ENCODE results near the gene MT1G.
"Not testable (repeated sequence)": the region's sequence is repeated elsewhere in the genome, so short reads cannot be mapped to it uniquely, and the experiment has no call there.

Gene MT1G

DNA sequence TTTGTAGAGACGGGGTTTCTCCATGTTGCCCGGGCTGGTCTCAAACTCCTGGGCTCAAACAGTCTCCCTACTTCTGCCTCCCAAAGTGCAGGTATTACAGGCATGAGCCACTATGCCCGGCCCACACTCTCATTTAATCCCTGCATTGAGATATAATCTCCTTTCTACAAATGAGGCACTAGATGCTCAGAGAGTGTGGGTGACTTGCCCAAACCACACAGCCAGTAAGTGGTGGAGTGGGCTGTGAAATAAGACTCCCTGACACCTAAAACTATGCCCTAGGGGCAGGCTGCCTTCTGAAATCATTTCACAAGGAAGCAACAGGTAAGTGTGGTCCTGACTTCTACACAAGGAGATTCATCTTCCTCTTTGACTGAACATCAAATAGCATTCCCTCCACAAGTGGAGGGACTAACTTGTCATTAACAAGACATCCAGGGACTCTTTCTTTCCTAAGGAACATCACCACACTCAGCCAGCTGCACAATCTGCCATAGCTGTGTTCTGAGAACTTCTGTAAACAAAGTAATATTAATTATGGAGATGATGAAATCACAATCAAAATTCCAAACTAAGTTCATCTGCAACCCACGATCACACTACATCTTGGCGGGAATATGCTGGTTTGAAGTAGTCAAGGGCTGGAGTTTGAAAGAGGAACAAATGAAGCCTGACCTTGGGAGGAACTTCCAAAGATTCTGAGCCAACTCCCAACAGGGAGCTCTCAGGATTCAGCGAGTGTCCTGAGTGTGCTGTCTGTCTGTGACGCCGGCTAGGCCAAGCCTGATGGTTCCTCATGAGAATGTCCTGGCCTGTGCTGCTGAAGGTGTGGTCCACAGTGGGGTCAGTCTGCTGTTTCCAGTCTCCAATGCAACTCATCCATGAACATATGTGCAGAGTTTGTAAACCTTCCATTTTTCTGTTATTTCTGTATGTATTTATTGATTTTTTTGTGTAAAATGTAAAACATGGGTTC is 2.3 kb downstream of the MT1G start:
- DNase-seq (ENCODE audit: low spot score), result not testable (repeated sequence)

DNA sequence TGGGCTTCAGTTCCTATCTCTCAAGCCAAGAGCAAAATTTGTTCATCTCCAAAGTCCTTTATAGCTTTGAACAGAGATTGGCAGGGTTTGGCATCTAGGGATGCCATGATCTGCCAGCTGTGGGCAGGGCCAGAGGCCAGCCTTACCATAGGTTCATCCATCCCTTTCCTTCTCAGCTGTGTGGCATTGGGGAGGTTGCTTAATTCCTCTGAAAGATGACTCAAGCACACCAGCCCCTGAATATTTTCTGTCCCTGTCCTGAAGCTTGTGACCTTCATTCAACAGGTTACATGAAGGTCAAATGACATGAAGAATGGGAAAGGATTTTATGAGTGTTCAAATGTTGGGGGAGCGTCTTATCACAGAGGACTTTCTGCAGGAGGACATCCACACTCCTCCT is 3.4 kb downstream of the MT1G start:
- DNase-seq (ENCODE audit: low spot score), result no peak

DNA sequence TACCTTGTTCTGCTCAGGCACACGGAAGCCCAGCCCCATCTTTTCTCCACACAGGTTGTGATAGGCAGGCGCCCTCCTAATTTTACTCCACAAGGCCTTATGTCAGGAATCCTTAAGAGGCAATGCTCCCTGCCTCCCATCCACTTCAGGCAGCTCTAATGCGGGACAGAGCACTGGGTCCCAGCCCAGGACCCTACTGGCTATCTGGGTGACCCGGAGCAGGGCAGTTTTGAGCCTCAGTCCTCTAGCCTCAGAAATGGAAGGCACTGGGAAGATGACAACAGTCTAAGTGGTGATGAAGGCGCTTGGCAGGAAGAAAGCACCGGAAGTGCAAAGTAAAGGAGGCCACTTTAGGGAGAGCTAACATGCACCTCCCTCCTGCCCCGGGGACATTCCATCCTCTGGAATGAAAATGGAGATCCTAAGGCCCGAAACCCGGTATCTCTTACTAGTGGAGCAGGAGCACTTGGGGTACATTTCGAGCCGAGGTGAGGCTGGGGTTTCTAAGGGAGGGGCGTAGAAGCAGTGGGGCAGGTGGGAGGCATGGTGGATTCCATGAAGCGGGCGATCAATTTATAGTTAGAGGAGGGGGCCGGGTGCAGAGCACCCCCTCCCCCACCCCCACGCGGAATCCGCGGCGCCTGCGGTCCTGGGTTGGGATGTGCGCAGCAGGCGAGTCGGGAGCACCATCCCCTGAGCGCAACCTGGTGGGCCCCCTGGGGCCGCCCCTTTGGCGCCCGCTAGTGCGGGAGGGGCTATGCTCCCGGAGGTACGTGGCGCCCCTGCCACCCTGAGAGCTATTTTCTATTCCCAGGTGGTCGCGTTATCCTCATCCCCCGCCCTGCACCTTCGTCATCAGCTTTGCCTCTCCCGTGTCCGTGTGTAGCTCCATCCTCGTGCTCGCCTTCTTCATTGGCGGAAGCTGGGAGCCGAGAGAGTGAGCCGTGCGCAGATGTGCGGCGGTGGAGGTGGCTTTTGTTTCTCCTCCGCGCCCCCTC is 5.2 kb downstream of the MT1G start:
- DNase-seq (ENCODE audit: low spot score), result no peak

DNA sequence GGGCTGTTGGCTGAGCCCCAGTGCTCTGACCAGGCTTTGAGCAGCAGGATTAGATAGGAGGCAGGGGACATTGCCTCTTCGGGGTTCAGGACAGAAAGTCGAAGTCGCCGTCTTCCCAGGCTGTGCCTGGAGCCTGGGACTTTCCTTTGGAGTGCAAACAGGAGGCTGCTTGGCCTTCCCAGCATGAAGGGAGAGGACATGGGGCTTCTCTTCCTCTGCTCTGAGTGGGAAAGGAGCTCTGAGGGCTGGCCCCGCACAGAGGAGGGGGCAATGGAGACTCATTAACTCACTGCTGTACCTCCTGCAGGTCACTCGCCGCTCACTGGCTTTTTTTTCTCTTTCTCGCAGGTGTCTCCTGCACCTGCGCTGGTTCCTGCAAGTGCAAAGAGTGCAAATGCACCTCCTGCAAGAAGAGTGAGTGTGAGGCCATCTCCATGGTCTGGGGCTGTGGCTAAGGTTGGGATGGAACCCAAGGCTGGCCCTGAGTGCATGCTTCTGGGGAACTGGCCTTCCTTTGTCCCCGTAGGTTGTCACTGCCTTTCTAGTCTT is 9.5 kb downstream of the MT1G start:
- DNase-seq (ENCODE audit: low spot score), result no peak

DNA sequence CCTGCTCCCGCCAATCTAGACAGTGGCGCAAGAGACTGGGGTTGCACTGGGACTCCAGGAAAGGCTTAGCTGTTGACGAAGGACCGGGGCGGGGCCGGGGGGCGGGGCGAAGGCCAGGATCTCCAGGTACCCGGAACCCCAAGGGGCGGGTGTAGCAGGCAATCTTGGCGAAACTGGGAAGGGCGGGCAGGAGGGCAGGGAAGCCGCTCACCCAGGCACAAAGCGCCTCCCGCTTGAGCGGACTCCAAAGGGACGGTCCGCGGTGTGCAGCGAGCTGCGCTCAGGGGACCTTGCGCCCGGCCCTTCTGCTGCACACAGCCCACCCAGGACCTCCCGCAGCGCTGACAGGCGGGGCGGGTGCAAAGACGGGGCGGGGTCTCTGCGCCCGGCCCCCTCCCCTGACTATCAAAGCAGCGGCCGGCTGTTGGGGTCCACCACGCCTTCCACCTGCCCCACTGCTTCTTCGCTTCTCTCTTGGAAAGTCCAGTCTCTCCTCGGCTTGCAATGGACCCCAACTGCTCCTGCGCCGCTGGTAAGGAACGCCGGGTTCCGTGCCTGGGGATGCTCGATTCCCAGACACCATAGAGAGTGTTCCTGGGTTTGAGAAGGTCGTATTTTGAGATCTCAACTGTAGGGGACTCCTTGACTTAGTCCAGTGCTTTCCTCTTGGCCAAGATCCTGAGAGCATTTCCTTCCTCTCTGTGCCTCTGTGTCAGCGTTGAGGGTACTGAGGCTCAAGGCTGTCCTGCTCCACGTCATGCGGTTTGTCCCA is 10.1 kb downstream of the MT1G start, which contains the start of gene MT1F:
Gene MT1F (plus strand): TSS at position 405 of the 772 bp plus-strand sequence. CDS start 100 bp downstream, at position 505.
- peak; percentile 28 for DNase-seq (ENCODE audit: low spot score)

DNA sequence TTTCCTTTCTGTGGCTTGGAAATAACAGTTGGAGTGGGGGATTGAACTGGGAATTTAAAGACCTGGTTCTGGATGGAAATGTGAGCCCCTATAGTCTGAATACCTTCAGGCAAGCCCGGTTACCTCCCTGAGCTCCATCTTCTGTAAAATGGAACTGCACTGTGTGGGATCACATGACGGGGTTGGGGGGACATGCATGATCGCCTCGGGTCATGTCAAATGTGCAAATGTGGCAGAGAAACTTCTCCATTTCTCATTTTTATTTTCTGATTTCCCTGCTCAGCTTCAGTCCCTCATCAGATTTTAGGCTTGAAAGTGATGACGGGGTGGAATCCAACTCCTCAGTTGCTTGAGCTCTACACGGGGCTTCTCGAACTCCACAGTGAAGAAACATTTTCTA is 14.6 kb downstream of the MT1G start:
- no peak for DNase-seq (ENCODE audit: low spot score)

DNA sequence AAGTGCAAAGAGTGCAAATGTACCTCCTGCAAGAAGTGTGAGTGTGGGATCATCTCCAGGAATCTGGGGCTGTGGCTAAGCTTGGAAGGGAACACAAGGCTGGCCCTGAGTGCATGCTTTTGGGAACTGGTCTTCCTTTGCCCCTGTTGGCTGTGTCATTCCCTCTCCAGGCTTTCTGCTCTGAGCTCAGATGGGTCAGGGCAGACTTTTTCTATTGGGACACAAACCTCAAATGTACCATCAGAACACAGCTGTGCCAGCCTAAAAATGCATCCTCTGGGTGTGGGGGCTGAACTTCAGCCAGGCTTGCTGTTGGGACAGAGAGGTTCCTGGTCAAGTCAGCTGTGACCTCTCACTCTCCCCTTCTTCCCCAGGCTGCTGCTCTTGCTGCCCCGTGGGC is 15.3 kb downstream of the MT1G start:
- DNase-seq (ENCODE audit: low spot score), result no peak

DNA sequence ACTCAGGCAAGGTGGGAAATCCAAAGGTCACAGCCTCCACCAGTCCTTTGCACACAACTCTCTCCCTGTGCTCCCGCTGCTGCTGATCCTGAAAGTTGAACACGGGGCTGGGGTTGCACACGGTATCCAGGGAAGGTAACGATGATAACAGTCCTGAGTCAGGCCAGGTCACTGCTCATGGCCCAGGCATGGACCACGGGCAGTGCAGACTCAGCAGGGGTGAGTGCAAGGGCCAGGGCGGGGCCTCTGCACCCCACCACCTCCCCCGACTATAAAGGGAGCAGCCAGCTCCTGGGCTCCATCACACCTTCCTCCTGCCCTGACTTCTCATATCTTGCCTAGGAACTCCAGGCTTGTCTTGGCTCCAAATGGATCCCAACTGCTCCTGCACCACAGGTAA is 16.3 kb downstream of the MT1G start, which contains the start of gene MT1B:
Gene MT1B (plus strand): TSS at position 301 of the 400 bp plus-strand sequence. CDS start 68 bp downstream, at position 369.
- DNase-seq (ENCODE audit: low spot score), result no peak

DNA sequence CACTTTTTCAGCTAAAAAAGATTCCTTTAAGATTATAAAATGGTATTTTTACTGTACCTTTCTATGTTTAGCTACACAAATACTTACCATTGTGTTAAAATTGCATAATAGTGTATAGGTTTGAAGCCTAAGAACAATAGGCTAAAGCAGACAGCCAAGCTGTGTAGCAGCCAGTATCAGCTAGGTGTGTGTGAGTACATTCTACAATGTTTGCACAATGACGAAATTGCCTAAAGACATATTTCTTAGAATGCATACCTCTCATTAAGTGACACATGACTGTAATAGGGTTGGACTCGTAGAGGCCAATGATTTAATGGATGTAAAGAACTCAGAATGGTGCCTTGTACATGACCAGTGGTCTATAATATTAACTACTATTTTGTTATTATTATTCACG is 18.0 kb downstream of the MT1G start:
- no peak for DNase-seq (ENCODE audit: low spot score)

DNA sequence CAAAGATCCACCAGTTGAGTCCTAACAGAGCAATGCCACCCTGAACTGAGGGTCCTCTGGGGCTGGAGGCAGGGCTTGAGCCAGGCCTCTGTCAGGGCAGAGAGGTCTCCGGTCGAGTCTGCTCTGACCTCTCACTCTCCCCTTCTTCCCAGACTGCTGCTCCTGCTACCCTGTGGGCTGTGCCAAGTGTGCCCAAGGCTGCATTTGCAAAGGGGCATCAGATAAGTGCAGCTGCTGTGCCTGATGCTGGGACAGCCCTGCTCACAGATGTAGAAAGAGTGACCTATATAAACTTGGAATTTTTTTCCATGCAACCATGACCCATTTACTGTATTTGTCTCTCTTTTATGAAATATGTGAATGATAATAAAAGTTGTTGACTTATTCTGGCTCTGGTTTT is 18.6 kb downstream of the MT1G start:
- no peak for DNase-seq (ENCODE audit: low spot score)

DNA sequence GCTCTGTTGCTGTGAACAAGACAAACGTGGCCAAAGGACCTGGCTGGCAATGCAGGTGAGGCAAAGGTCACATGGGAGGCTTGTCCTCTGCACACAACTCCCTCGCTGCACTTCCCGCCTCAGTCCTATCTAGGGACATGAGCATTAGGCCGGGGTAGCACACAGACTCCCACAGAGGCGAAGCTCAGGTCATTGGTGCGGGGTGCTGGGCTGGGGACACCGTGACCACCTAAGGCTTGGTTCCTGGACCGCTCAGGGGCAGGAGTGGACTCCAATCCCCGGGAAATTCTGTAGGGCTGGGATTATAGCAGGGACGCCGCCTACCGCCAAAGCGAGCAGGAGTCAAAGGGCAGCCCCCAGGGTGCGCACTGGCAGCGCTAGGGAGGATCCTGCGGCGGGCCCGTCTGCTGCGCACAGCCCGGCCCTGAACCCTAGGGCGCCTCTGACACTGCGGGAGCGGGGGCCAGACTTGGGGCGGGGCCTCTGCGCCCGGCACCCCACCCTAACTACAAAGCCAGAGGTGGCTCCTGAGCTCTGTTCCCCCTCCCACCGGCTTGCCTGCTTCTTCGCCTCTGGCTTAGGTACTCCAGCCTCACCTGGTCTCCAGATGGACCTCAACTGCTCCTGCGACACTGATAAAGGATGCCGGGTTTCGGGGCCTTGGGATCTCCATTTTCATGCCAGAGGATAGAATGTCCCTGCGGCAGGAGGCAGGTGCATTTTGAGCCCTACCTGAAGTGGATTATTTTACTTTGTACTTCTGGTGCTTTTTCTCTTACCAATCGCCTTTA is 20.0 kb downstream of the MT1G start:
- DNase-seq (ENCODE audit: low spot score), result no peak

DNA sequence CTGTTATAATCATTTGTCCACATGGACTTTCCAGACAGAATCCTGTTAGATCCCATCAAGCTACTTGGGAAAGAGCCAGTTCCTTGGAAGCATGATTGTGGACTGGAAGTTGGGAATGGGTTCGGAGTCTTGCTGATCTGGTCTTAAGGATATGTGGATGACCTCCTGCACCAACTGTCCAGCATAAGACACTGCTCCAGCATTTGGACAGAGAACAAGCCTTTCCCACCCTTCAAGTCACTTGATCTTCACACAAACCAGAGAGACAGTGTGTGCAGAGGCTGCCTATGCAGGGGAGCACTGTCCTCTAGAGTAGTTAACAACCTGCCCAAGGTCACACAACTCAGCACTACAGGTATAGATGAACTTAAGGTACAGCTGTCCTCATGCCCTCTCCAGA is 22.0 kb downstream of the MT1G start:
- DNase-seq (ENCODE audit: low spot score), result no peak

DNA sequence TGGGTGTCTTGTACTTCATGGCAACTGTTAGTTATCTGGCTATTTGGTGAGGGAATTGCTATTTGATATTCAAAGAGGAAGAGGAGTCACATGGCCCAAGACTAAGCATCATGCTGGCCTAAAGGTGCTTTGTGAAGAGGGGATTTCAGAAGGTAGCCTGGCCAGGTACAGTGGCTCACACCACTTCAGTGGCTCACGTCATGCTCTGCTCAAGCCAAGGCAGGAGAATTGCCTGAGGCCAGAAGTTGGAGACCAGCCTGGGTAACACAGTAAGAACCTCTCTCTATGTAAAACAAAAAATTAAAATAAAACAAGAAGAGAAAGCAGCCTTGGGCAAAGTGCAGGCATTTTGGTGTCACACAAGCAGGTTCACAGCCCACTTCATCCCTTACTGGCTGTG is 22.6 kb downstream of the MT1G start:
- DNase-seq (ENCODE audit: low spot score), result no peak

DNA sequence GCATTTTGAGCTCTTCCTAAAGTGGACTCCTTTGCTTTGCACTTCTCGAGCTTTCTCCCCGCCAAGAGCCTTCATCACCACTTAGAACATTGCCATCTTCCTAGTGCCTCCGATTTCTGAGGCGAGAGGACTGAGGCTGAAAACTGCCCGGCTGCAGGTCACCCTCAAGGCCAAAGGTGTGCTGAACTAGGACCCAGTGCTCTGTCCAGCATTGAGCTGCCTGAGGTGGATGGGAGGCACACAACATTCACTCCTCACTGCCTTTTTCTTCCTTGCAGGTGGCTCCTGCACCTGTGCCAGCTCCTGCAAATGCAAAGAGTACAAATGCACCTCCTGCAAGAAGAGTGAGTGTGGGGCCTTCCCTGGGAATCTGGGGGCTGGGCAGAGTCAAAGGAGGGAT is 24.0 kb downstream of the MT1G start:
- DNase-seq (ENCODE audit: low spot score), result no peak

DNA sequence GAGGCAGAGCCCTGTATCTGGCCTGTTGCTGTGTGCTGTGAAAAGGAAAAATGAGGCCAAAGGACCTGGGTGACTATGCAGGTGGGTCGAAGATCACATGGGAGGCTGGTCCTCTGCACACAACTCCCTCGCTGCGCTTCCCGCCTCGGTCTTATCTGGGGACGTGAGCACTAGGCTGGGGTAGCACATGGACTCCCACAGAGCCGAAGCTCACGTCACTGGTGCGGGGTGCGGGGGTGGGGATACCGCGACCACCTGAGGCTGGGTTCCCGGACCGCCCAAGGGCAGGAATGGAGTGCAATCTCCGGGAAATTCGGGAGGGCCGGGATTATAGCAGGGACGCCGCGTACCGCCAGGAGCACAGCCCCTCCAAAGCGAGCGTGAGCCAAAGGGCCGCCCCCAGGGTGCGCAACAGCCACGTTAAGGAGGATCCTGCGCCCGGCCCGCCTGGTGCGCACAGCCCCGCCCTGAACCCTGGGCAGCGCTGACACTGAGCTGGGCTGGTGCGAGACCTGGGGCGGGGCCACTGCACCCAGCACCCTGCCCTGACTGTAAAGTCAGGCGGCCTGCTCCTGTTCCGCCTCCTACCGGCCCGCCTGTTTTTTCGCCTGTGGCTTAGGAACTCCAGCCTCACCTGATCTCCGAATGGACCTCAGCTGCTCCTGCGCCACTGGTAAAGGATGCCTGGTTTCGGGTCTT is 24.6 kb downstream of the MT1G start:
- DNase-seq (ENCODE audit: low spot score), result no peak

DNA sequence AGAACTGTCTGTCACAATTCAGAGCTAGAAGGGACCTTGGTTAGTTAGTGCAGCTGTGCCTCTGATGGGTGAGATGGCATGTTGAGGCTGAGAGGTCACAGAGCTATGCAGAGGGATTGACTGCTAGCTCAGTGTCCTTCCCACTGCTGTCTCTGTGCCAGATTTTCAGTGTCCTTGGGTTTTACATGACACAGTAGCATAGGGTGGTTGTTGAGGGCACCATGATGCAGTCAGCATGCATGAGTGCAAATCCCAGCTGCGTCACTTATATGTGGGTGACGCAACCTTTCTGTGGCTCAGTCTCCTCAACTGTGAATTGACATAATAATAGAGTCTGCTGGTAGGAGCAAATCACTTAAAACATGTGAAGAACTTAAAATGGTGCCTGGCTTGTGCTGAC is 26.7 kb downstream of the MT1G start:
- no peak for DNase-seq (ENCODE audit: low spot score)

DNA sequence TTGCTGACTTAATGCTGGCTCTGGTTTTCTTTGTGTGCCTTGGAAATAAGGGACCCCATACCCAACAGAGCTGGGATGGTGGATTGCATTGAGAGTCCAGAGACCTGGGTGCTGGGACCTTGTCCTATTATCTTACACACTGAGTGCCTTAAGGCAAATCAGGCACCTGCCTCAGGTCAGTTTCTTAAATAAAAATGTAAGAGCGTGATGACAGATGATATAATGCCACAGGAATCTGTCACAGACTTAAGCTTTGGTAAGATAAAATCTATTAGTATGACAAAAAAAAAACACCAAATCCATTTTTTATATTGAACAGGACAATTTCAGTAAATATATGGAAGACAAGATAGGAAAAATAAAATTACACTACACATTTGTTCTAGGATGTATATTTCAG is 27.8 kb downstream of the MT1G start:
- no peak for DNase-seq (ENCODE audit: low spot score)

DNA sequence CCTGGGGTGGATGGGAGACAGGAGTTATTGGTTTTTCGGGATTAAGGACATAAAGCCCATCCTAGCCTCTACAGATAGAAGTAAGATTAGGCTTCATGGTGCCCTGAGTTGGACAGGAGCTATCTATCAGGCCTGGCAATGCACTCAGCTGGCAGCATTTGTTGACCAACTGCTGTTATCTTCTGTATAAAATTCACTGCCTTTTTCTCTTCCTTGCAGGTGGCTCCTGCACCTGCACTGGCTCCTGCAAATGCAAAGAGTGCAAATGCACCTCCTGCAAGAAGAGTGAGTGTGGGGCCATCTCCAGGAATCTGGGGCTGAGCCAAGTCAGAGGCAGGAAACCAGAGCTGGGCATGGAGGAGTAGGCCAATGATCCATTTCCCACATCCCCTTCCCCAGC is 28.8 kb downstream of the MT1G start:
- no peak for DNase-seq (ENCODE audit: low spot score)

DNA sequence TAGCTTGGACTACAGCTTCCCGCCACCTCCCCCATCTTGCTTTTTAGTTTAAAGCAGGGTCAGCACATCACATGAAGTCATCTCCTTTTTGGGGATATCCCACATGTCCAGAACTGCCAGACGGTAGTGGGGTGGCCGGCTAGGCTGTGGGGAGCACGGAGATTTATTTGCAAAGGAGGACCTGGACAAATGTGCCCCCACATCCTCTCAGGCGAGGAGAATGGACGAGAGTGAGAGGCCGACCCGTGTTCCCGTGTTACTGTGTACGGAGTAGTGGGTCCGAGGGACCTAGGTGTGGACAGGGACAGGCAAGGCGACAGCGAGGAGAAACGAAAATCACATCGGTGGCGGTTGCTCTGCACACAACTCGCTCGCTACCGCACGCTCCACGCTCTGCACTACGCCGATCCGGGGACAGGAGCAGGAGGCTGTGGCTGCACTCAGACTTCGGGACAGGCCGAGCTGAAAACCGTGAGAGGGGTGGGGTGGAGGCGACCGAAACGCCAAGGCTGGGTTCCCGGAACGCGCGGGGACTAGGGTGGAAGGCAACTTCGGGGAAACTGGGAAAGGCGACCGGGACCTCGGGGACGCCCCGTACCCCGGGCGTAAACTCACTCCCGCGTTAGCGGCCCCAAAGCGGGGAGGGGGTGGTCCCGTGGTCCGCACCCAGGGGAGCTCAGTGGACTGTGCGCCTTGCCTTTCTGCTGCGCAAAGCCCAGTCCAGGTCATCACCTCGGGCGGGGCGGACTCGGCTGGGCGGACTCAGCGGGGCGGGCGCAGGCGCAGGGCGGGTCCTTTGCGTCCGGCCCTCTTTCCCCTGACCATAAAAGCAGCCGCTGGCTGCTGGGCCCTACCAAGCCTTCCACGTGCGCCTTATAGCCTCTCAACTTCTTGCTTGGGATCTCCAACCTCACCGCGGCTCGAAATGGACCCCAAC is 29.8 kb downstream of the MT1G start, which contains the start of gene MT1A:
Gene MT1A (plus strand): TSS at position 853 of the 937 bp plus-strand sequence. CDS start 73 bp downstream, at position 926.
- DNase-seq (ENCODE audit: low spot score), result no peak
